Suprapubic skin (tissue), 4 donors: ENCODE measurements around the gene RFFL. TPM values are rescaled to one million over a fixed set of nuclear protein-coding genes. Genes with fewer than 3 reads are reported as not detected.

ENCODE experiments used
- DNase-seq, 2 donors: peaks; one replicate each; pipeline ENCODE4 v3.0.0-alpha.2; 2019; ENCODE audit warnings: low spot score in 2 of 2
- H3K27ac ChIP-seq: fragments of 200-600 bp; sonication (generic); one replicate; pipeline ENCODE4 v1.5.1; 2019
- H3K27me3 ChIP-seq: fragments of 200-600 bp; sonication (generic); one replicate; pipeline ENCODE4 v1.5.1; 2019
- H3K36me3 ChIP-seq: fragments of 200-600 bp; sonication (generic); one replicate; pipeline ENCODE4 v1.5.1; 2019
- H3K4me1 ChIP-seq: fragments of 200-600 bp; sonication (generic); one replicate; pipeline ENCODE4 v1.5.1; 2019
- H3K4me3 ChIP-seq: fragments of 200-600 bp; sonication (generic); one replicate; pipeline ENCODE4 v1.5.1; 2019; ENCODE audit warnings: mild to moderate bottlenecking
- H3K9me3 ChIP-seq: fragments of 200-600 bp; sonication (generic); one replicate; pipeline ENCODE4 v1.5.1; 2019
- CTCF ChIP-seq, 2 donors: fragments of 200-600 bp in 1 of 2; fragments of 450-650 bp in 1 of 2; sonication (generic) in 1 of 2; IDR thresholded peaks; one replicate each; pipeline ENCODE4 v1.5.1; 2016 to 2019; ENCODE audit warnings: antibody characterized with exemption in 2 of 2, mild to moderate bottlenecking in 1 of 2, moderate library complexity in 1 of 2
- EP300 ChIP-seq: sonication (generic); formaldehyde crosslinking; IDR thresholded peaks from one replicate; pipeline ENCODE4 v1.6.1; 2017; ENCODE audit warnings: antibody characterized with exemption
- POLR2A ChIP-seq, 2 donors: fragments of 450-650 bp; IDR thresholded peaks; one replicate each; pipeline ENCODE4 v1.6.1; 2017; ENCODE audit warnings: antibody characterized with exemption in 2 of 2, mild to moderate bottlenecking in 2 of 2, moderate library complexity in 2 of 2
- POLR2AphosphoS5 ChIP-seq, 3 donors: sonication (generic); formaldehyde crosslinking; IDR thresholded peaks; one replicate each; pipeline ENCODE4 v1.6.1; 2017; ENCODE audit warnings: antibody characterized with exemption in 3 of 3
- WGBS: methylation state at CpG from one replicate; pipeline ENCODE4 v1.1.5; 2018; 5-methylcytosine and 5-hydroxymethylcytosine counted together
- total RNA-seq, 4 donors: library from RNA; depleted of rRNA; stranded (reverse); fragments of >200 nt; gene quantifications; one replicate each; pipeline ENCODE4 v1.1.0, GENCODE V29; 2016

RFFL gene
- total RNA-seq, 4 donors from 2014 or later: 12.8 to 24.0 (median 16.6) TPM

- TF ChIP-seq EP300 (no peak), POLR2A (IDR thresholded peaks at IDR 0.05) (no peak), POLR2AphosphoS5 (IDR thresholded peaks at IDR 0.05) (no peak), CTCF (IDR thresholded peaks at IDR 0.05) (no peak)
- no peaks in the 10 kb centered on the region for H3K36me3 ChIP-seq
- no peak overlapping the region for H3K27ac ChIP-seq
- H3K9me3 ChIP-seq: no peaks in the 10 kb centered on the region
- no peaks in the 10 kb centered on the region for H3K27me3 ChIP-seq
- DNase-seq: no peak
- 83% methylated on average over 5 of the region's 5 CpGs for WGBS
- H3K4me3 ChIP-seq: no peak overlapping the region
- no peaks in the 10 kb centered on the region for H3K4me1 ChIP-seq
Observed at GRCh38 chr17:35073991-35074627, 10.6 kb upstream of the RFFL start.

- no peak for TF ChIP-seq POLR2A (IDR thresholded peaks at IDR 0.05)
- Histone ChIP-seq H3K27me3 (no peaks in the 10 kb centered on the region), H3K4me3 (no peak overlapping the region), H3K4me1 (no peaks in the 10 kb centered on the region), H3K36me3 (no peaks in the 10 kb centered on the region), H3K9me3 (no peaks in the 10 kb centered on the region), H3K27ac (no peak overlapping the region)
- DNase-seq: no peak
- WGBS: 89% methylated on average over 3 of the region's 3 CpGs
Observed at GRCh38 chr17:35073183-35073790, 9.8 kb upstream of the RFFL start.

- WGBS: 78% methylated on average over 2 of the region's 2 CpGs
- no peak overlapping the region for H3K4me3 ChIP-seq
- DNase-seq: no peak
- TF ChIP-seq CTCF (IDR thresholded peaks at IDR 0.05) (no peak), POLR2AphosphoS5 (IDR thresholded peaks at IDR 0.05) (no peak), POLR2A (IDR thresholded peaks at IDR 0.05) (no peak), EP300 (no peak)
- H3K9me3 ChIP-seq: no peaks in the 10 kb centered on the region
- peaks cover 5% of the 10 kb centered on the region for H3K4me1 ChIP-seq
- no peak overlapping the region for H3K27ac ChIP-seq
- H3K36me3 ChIP-seq: no peaks in the 10 kb centered on the region
- no peaks in the 10 kb centered on the region for H3K27me3 ChIP-seq
Observed at GRCh38 chr17:35069311-35069710, 5.8 kb upstream of the RFFL start.

- Histone ChIP-seq H3K36me3 (no peaks in the 10 kb centered on the region), H3K4me3 (no peak overlapping the region), H3K27me3 (no peaks in the 10 kb centered on the region), H3K9me3 (no peaks in the 10 kb centered on the region), H3K4me1 (peaks cover 13% of the 10 kb centered on the region), H3K27ac (no peak overlapping the region)
- TF ChIP-seq EP300 (no peak), POLR2A (IDR thresholded peaks at IDR 0.05) (no peak), POLR2AphosphoS5 (IDR thresholded peaks at IDR 0.05) (no peak), CTCF (IDR thresholded peaks at IDR 0.05) (no peak)
- no peak for DNase-seq
- 94% methylated on average over 2 of the region's 2 CpGs for WGBS
Observed at GRCh38 chr17:35068249-35068648, 4.7 kb upstream of the RFFL start.

- Histone ChIP-seq H3K4me1 (peaks cover 18% of the 10 kb centered on the region), H3K27me3 (no peaks in the 10 kb centered on the region), H3K27ac (no peak overlapping the region), H3K4me3 (no peak overlapping the region), H3K36me3 (no peaks in the 10 kb centered on the region), H3K9me3 (no peaks in the 10 kb centered on the region)
- 96% methylated on average over 4 of the region's 4 CpGs for WGBS
- no peak for DNase-seq
- TF ChIP-seq POLR2A (IDR thresholded peaks at IDR 0.05): no peak
- no peak for TF ChIP-seq POLR2AphosphoS5 (IDR thresholded peaks at IDR 0.05)
- no peak for TF ChIP-seq EP300
- no peak for TF ChIP-seq CTCF (IDR thresholded peaks at IDR 0.05)
Observed at GRCh38 chr17:35065880-35066279, 2.4 kb upstream of the RFFL start.
